GM23248 (cell line): ENCODE results near the gene FMN2. TPM values are rescaled to one million over a fixed set of nuclear protein-coding genes. Genes with fewer than 3 reads are reported as not detected.
A peak's percentile ranks its signal among the peaks of the same experiment; 100 is the strongest.

ENCODE experiments used
- DNase-seq: peaks from one replicate; pipeline ENCODE4 v3.0.0-alpha.2; 2015
- H2AFZ ChIP-seq: fragments of 200-600 bp; sonication (generic); 2 replicates; pipeline ENCODE4 v1.6.1; 2016; ENCODE audit warnings: antibody characterized with exemption
- H3F3A ChIP-seq: fragments of 200-600 bp; sonication (generic); 2 replicates; pipeline ENCODE4 v1.6.1; 2016; ENCODE audit warnings: mild to moderate bottlenecking, antibody characterized with exemption, mixed run types; ENCODE audit not compliant: insufficient read depth
- H3K27ac ChIP-seq: fragments of 200-600 bp; sonication (generic); 2 replicates; pipeline ENCODE4 v1.5.1; 2016; ENCODE audit warnings: mild to moderate bottlenecking
- H3K27me3 ChIP-seq: fragments of 200-600 bp; sonication (generic); replicated peaks from 2 replicates; pipeline ENCODE4 v1.6.1; 2016; ENCODE audit warnings: mild to moderate bottlenecking; ENCODE audit not compliant: insufficient read depth
- H3K36me3 ChIP-seq: fragments of 200-600 bp; sonication (generic); 2 replicates; pipeline ENCODE4 v1.6.1; 2016; ENCODE audit warnings: low read depth, mild to moderate bottlenecking
- H3K4me1 ChIP-seq: fragments of 200-600 bp; sonication (generic); 2 replicates; pipeline ENCODE4 v1.6.1; 2016; ENCODE audit warnings: mild to moderate bottlenecking; ENCODE audit not compliant: insufficient read depth
- H3K4me2 ChIP-seq: fragments of 200-600 bp; sonication (generic); one replicate; pipeline ENCODE4 v1.6.1; 2016; ENCODE audit warnings: mild to moderate bottlenecking; ENCODE audit not compliant: unreplicated experiment
- H3K4me3 ChIP-seq: fragments of 200-600 bp; sonication (generic); 2 replicates; pipeline ENCODE4 v1.5.1; 2016; ENCODE audit warnings: mild to moderate bottlenecking
- H3K79me2 ChIP-seq: fragments of 200-600 bp; sonication (generic); 2 replicates; pipeline ENCODE4 v1.6.1; 2016; ENCODE audit warnings: mild to moderate bottlenecking; ENCODE audit not compliant: insufficient read depth
- H3K9ac ChIP-seq: fragments of 200-600 bp; sonication (generic); 2 replicates; pipeline ENCODE4 v1.6.1; 2016; ENCODE audit warnings: mild to moderate bottlenecking
- H3K9me2 ChIP-seq: fragments of 200-600 bp; sonication (generic); 2 replicates; pipeline ENCODE4 v1.6.1; 2016; ENCODE audit warnings: mixed run types, mild to moderate bottlenecking, moderate library complexity; ENCODE audit not compliant: insufficient read depth
- H3K9me3 ChIP-seq: fragments of 200-600 bp; sonication (generic); one replicate; pipeline ENCODE4 v1.6.1; 2017; ENCODE audit warnings: low read depth
- H4K20me1 ChIP-seq: fragments of 200-600 bp; sonication (generic); 2 replicates; pipeline ENCODE4 v1.6.0; 2016; ENCODE audit not compliant: insufficient read depth
- EZH2 ChIP-seq: fragments of 200-600 bp; sonication (generic); IDR thresholded peaks from 2 replicates; pipeline ENCODE4 v1.6.1; 2018; ENCODE audit warnings: antibody characterized with exemption, mild to moderate bottlenecking; ENCODE audit not compliant: insufficient read depth, poor library complexity, severe bottlenecking
- EZH2phosphoT487 ChIP-seq: fragments of 200-600 bp; sonication (generic); IDR thresholded peaks from 2 replicates; pipeline ENCODE4 v1.6.1; 2018; ENCODE audit warnings: antibody characterized with exemption, moderate library complexity, mild to moderate bottlenecking, low read depth; ENCODE audit not compliant: insufficient read depth
- WGBS, 2 experiments: methylation state at CpG; one replicate each; pipeline ENCODE4 v1.1.6; 2015 to 2017; ENCODE audit warnings: low lambda C conversion rate in 2 of 2, low coverage in 1 of 2; ENCODE audit errors: missing lambda C conversion rate in 2 of 2; 5-methylcytosine and 5-hydroxymethylcytosine counted together
- in situ Hi-C: fragments of 300-500 bp; cut with MboI; formaldehyde crosslinking; loops from 2 replicates; pipeline ENCODE4 v1.15.0; 2020
- polyA plus RNA-seq: library from polyadenylated mRNA; unstranded; fragments of >200 nt; fragmentation: Nextera tagmentation; extraction: Ambion mirVana; gene quantifications from 2 replicates; pipeline ENCODE4 v1.2.1, GENCODE V29; 2016
- total RNA-seq: library from RNA; depleted of rRNA; stranded (reverse); fragments of >200 nt; shearing (Covaris generic); gene quantifications from 2 replicates; pipeline ENCODE4 v1.2.3, GENCODE V29; 2014

Gene FMN2
- total and polyA plus RNA-seq, 2 experiments from 2014 or later, result 78.2 to 114 TPM

DNA sequence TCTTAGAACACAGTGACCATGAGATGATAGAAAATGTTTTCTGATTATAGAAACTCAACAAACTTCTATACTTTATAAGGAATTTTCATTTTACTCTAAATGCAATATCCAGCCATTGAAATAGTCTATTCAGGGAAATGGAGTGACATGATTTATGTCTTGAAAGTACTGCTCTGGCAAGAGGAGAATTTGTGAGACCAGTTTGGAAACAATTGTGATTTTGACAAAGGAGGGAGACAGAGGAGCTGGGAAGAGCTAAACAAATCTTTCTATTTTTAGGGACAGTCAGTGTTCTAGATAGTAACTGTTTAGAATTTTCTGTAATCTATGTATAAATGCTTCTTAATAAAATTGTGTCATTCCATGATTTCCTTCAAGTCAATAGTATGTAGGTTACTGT is 252.3 kb downstream of the FMN2 start:
- no peak overlapping the region for H2AFZ ChIP-seq
- no peaks in the 10 kb centered on the region for H4K20me1 ChIP-seq
- H3K9me3 ChIP-seq, result no peaks in the 10 kb centered on the region
- DNase-seq, result no peak
- H3K27me3 ChIP-seq, result no peaks in the 10 kb centered on the region
- peaks cover 46% of the 10 kb centered on the region for H3K36me3 ChIP-seq
- H3K27ac ChIP-seq, result peak overlapping the region; percentile 74
- no peak overlapping the region for H3K4me2 ChIP-seq
- in situ Hi-C loops, result no loop called here
- no peak overlapping the region for H3K4me3 ChIP-seq
- no peaks in the 10 kb centered on the region; the same call in 1 of the 2 replicates for H3K9me2 ChIP-seq
- peaks cover 34% of the 10 kb centered on the region for H3F3A ChIP-seq
- TF ChIP-seq EZH2phosphoT487, result no peak
- TF ChIP-seq EZH2, result no peak
- peaks cover 39% of the 10 kb centered on the region for H3K4me1 ChIP-seq
- peaks cover 68% of the 10 kb centered on the region for H3K79me2 ChIP-seq
- H3K9ac ChIP-seq, result peak overlapping the region; percentile 35; the same call in 1 of the 2 replicates

DNA sequence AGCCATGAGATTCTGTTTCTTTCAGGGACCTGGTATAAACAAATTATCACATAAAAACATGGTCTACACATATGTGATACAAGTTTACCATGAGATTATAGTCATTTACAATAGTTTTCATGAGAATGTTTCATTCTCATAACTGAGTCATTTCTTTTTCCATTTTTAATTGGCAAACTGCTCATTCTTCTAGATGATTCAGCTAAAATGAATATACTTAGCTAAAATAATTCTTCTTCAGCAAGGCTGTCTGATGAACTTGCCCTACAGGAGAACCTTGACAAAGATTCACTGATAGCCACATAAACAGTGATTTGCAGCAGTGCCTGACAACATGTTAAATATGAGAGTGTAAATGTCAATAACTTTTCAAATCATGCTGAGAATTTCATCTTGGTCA is 253.2 kb downstream of the FMN2 start:
- Histone ChIP-seq H2AFZ (no peak overlapping the region), H3K36me3 (peaks cover 44% of the 10 kb centered on the region), H3K4me1 (peaks cover 48% of the 10 kb centered on the region), H3K79me2 (peaks cover 77% of the 10 kb centered on the region), H3K4me2 (peak overlapping the region; percentile 15), H3K9ac (peak overlapping the region; percentile 35), H4K20me1 (no peaks in the 10 kb centered on the region), H3K4me3 (no peak overlapping the region), H3K9me3 (no peaks in the 10 kb centered on the region), H3F3A (peaks cover 42% of the 10 kb centered on the region), H3K27me3 (no peaks in the 10 kb centered on the region), H3K9me2 (no peaks in the 10 kb centered on the region), H3K27ac (peak overlapping the region; percentile 74)
- TF ChIP-seq EZH2, result no peak
- no peak for TF ChIP-seq EZH2phosphoT487
- in situ Hi-C loops, result no loop called here
- peak; percentile 76 for DNase-seq

DNA sequence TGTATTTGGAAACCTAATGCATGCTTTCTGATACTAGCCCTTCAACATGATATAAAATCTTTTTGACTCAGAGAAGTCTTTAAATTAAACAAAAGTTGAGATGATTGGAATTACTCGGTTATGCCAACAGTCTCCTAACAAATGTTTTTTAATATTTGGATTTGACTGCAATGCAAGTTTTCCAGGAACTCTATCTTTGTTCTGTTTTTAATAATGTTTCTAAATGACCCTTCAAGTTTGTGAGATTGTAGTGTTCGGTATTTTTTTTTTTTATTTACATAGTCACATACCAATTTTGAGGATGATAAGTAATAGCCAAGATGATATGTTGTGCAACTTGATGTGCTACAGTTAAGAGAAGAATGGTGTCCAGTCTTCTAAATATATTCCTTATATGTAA is 258.0 kb downstream of the FMN2 start:
- H3K4me3 ChIP-seq, result no peak overlapping the region
- H2AFZ ChIP-seq, result no peak overlapping the region
- peak overlapping the region; percentile 84 for H3K27ac ChIP-seq
- H3K9me2 ChIP-seq, result no peaks in the 10 kb centered on the region
- no peaks in the 10 kb centered on the region for H3K9me3 ChIP-seq
- H4K20me1 ChIP-seq, result no peaks in the 10 kb centered on the region
- no peak overlapping the region for H3K9ac ChIP-seq
- 13 to 16% methylated on average over 2 of the region's 2 CpGs for WGBS, 2 experiments
- in situ Hi-C loops, result no loop called here
- peaks cover 51% of the 10 kb centered on the region for H3K4me1 ChIP-seq
- DNase-seq, result no peak
- peaks cover 67% of the 10 kb centered on the region for H3F3A ChIP-seq
- no peak for TF ChIP-seq EZH2
- TF ChIP-seq EZH2phosphoT487, result no peak
- H3K27me3 ChIP-seq, result no peaks in the 10 kb centered on the region
- H3K79me2 ChIP-seq, result peaks cover 45% of the 10 kb centered on the region
- peak overlapping the region; percentile 38 for H3K4me2 ChIP-seq
- peaks cover 31% of the 10 kb centered on the region for H3K36me3 ChIP-seq

DNA sequence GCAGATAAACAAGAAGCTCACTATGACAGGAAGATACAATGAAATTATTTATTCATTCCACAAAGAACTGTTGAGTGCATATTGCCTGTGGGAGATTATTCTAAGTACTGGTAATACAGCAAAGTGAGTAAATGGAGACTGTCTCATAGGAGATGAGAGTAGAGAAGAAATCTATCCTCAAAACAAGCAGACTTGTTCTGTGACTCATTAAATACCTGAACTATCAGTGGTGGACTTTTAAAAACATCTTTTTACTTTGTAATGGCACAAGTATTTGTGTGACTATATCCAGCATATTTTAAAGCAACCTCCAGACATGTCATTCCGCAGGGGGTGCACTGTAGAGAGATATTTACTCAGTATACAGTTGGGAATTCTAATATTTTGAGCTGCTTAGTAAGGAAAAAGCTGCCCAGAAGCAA is 259.2 kb downstream of the FMN2 start:
- H3K36me3 ChIP-seq, result peaks cover 31% of the 10 kb centered on the region
- H3K9me3 ChIP-seq, result no peaks in the 10 kb centered on the region
- no peaks in the 10 kb centered on the region for H3K9me2 ChIP-seq
- no peaks in the 10 kb centered on the region for H4K20me1 ChIP-seq
- H3K4me2 ChIP-seq, result peak overlapping the region; percentile 57
- no peak overlapping the region for H3K4me3 ChIP-seq
- peak overlapping the region; percentile 35 for H3K9ac ChIP-seq
- TF ChIP-seq EZH2 (no peak), EZH2phosphoT487 (0 out of 2 replicates have a peak, but pooled peaks have one; percentile 33)
- peaks cover 64% of the 10 kb centered on the region for H3F3A ChIP-seq
- WGBS, 2 experiments, result 5 to 7% methylated on average over 1 of the region's 1 CpG
- peaks cover 48% of the 10 kb centered on the region for H3K79me2 ChIP-seq
- DNase-seq, result peak; percentile 91
- in situ Hi-C loops, result no loop called here
- peak overlapping the region; percentile 84 for H3K27ac ChIP-seq
- no peak overlapping the region for H2AFZ ChIP-seq
- H3K4me1 ChIP-seq, result peaks cover 50% of the 10 kb centered on the region
- H3K27me3 ChIP-seq, result no peaks in the 10 kb centered on the region

DNA sequence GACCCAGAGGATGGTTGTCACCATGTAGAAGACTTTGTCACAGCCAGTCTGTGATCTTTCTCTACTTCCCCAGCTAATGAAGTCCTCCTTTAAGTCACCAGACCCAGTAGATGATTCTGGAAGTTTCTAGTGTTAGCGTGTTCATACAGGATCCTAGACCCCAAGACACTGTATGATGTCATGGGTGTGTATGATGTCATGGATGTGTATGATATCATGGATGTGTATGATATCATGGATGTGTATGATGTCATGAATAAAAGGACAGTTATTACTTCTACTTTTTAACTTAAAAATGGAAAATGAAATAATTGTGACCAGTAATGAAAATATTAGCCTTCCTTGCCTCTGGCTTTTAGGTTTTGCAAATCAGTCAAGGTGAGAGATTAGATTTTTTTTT is 260.0 kb downstream of the FMN2 start:
- peaks cover 58% of the 10 kb centered on the region for H3K4me1 ChIP-seq
- no peak overlapping the region for H2AFZ ChIP-seq
- DNase-seq, result peak; percentile 36
- no peaks in the 10 kb centered on the region for H3K9me2 ChIP-seq
- no peak overlapping the region for H3K4me3 ChIP-seq
- peaks cover 38% of the 10 kb centered on the region for H3K36me3 ChIP-seq
- no peak overlapping the region; the same call in 1 of the 2 replicates for H3K9ac ChIP-seq
- no peaks in the 10 kb centered on the region for H4K20me1 ChIP-seq
- 100% methylated on average over 1 of the region's 1 CpG for WGBS, 2 experiments
- no peaks in the 10 kb centered on the region for H3K9me3 ChIP-seq
- in situ Hi-C loops, result no loop called here
- no peak overlapping the region for H3K4me2 ChIP-seq
- H3K27ac ChIP-seq, result peak overlapping the region; percentile 84
- H3K27me3 ChIP-seq, result no peaks in the 10 kb centered on the region
- H3K79me2 ChIP-seq, result peaks cover 48% of the 10 kb centered on the region
- TF ChIP-seq EZH2 (no peak), EZH2phosphoT487 (no peak)
- H3F3A ChIP-seq, result peaks cover 71% of the 10 kb centered on the region
